Spleen (tissue), 7 donors: ENCODE results near the gene CACNA2D1.

Experiments used
- POLR2A ChIP-seq, 3 donors: fragments of 450-650 bp; IDR thresholded peaks; one replicate each; pipeline ENCODE4 v1.5.1; 2017; ENCODE audit warnings: antibody characterized with exemption in 3 of 3, mild to moderate bottlenecking in 1 of 3
- TF ChIP-seq, protein P1 (sequence below), 11 experiments: fragments of 200-600 bp in 7 of 11; fragments of 450-650 bp in 4 of 11; sonication (generic) in 4 of 11; IDR thresholded peaks in 8 of 11; conservative IDR thresholded peaks in 3 of 11; 1 replicate in 7 of 11; 2 replicates in 4 of 11; pipeline versions ENCODE4 v1.4.0 to v1.8.0; 2016 to 2021; ENCODE audit warnings: antibody characterized with exemption in 11 of 11, inconsistent platforms in 4 of 11, mild to moderate bottlenecking in 1 of 11
- donor health status: DM: no; HTN: no; CAD: no; lungs with moderate emphysema.
- donor health status: DM: no; HTN: no; CAD: no.
- donor health status: DM: no; HTN: no; CAD: no.

GRCh38 chr7:82229164-82229563, 214.4 kb downstream of the CACNA2D1 start:
- TF ChIP-seq, protein P1, sequence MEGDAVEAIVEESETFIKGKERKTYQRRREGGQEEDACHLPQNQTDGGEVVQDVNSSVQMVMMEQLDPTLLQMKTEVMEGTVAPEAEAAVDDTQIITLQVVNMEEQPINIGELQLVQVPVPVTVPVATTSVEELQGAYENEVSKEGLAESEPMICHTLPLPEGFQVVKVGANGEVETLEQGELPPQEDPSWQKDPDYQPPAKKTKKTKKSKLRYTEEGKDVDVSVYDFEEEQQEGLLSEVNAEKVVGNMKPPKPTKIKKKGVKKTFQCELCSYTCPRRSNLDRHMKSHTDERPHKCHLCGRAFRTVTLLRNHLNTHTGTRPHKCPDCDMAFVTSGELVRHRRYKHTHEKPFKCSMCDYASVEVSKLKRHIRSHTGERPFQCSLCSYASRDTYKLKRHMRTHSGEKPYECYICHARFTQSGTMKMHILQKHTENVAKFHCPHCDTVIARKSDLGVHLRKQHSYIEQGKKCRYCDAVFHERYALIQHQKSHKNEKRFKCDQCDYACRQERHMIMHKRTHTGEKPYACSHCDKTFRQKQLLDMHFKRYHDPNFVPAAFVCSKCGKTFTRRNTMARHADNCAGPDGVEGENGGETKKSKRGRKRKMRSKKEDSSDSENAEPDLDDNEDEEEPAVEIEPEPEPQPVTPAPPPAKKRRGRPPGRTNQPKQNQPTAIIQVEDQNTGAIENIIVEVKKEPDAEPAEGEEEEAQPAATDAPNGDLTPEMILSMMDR (IDR thresholded peaks at IDR 0.05 in 8 of 11, conservative IDR thresholded peaks at IDR 0.05 in 3 of 11) = no peak
- TF ChIP-seq POLR2A (IDR thresholded peaks at IDR 0.05) = no peak
